ENCODE results near the gene LITAF. TPM values are rescaled to one million over a fixed set of nuclear protein-coding genes. Genes with fewer than 3 reads are reported as not detected.

LITAF gene
- total and polyA plus RNA-seq, 2 of the 4 experiments (the other 2 are of a cell fraction): 113 to 206 TPM

DNA sequence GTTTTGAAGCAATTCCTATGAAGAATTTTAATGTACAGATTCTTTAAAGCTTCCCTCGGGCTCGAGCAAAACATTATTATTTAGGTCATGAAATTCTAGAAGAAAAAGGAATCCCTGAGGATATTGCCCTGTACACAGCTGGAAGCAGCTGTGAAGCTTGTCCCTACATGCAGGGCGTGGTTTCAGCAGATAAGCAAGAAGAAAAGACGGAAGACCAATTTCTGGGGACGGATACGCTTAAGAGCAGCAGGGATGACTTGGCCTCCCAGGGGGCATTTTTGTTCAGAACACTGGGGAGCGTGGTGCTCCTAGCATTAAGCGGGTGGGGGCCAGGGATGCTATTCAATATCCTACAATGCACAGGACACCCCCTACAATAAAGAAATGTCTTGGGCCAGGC is 34.3 kb downstream of the LITAF start:
- Histone ChIP-seq H3K4me2 (ENCODE audit: low read depth, low read length) (no peak overlapping the region), H2AK5ac (ENCODE audit: low read depth, low read length) (no peak overlapping the region), H4K20me1 (ENCODE audit: insufficient read depth, low read length) (no peaks in the 10 kb centered on the region; the same call in none of the 2 replicates), H2BK120ac (ENCODE audit: low read depth, low read length) (no peak overlapping the region), H2BK20ac (ENCODE audit: low read depth, low read length) (no peak overlapping the region), H3K9me3 (ENCODE audit: control insufficient read depth, insufficient read depth, low read length) (peaks cover 13% of the 10 kb centered on the region), H3K36me3 (ENCODE audit: control insufficient read depth, insufficient read depth, low read length) (peaks cover 81% of the 10 kb centered on the region), H3K23ac (ENCODE audit: low read depth, low read length) (no peak overlapping the region), H2AFZ (replicated peaks; ENCODE audit: low read length, poor library complexity) (no peak overlapping the region), H2BK5ac (ENCODE audit: low read depth, low read length, poor library complexity, severe bottlenecking) (no peak overlapping the region), H3K14ac (replicated peaks; ENCODE audit: low read depth, low read length) (no peak overlapping the region), H4K8ac (ENCODE audit: low read depth in 2 of 2, low read length in 2 of 2) (no peak overlapping the region), H2AK9ac (replicated peaks; ENCODE audit: low read depth, low read length, poor library complexity) (no peak overlapping the region), H3K27me3 (ENCODE audit: control insufficient read depth, insufficient read depth, low read length) (no peaks in the 10 kb centered on the region), H4K5ac (ENCODE audit: low read depth, low read length) (no peak overlapping the region), H4K91ac (ENCODE audit: insufficient read depth, low read depth, low read length) (no peak overlapping the region), H3K9ac (ENCODE audit: low read depth, low read length) (no peak overlapping the region), H3K4me1 (ENCODE audit: control insufficient read depth, insufficient read depth, low read length) (peaks cover under 1% of the 10 kb centered on the region; the same call in 1 of the 2 replicates), H3K18ac (ENCODE audit: low read depth, low read length) (no peak overlapping the region), H3K79me1 (ENCODE audit: low read depth in 1 of 2, low read length in 2 of 2) (peaks cover 16 to 32% of the 10 kb centered on the region in 2 experiments), H3K27ac (ENCODE audit: insufficient read depth, low read length) (no peak overlapping the region), H3K9me1 (ENCODE audit: insufficient read depth, low read length) (peaks cover 8% of the 10 kb centered on the region; the same call in 1 of the 2 replicates), H3K56ac (ENCODE audit: extremely low read depth, insufficient read depth, low read length) (no peak overlapping the region), H3K4ac (ENCODE audit: low read depth, low read length) (no peak overlapping the region), H3K4me3 (ENCODE audit: insufficient read depth, low read depth, low read length) (no peak overlapping the region), H2BK15ac (ENCODE audit: low read depth, low read length) (no peak overlapping the region)
- ChIA-PET POLR2A (ENCODE audit: unreplicated experiment) (no interaction called here), CTCF (no interaction called here)
- in situ Hi-C loops (cut with MboI; ENCODE audit: low sequenced_read_pairs): no loop called here
- 77% methylated on average over 2 of the region's 8 CpGs; no CpG with 5 or more reads in 1 of the 2 experiments for WGBS, 2 experiments (ENCODE audit: extremely low coverage in 2 of 2, insufficient read length in 1 of 2)
- dilution Hi-C loops (cut with HindIII; ENCODE audit: low sequenced_read_pairs, unreplicated experiment): no loop called here
- DNase-seq (no peak), ATAC-seq (ENCODE audit: low read depth) (no peak)
- TF ChIP-seq, protein P1, sequence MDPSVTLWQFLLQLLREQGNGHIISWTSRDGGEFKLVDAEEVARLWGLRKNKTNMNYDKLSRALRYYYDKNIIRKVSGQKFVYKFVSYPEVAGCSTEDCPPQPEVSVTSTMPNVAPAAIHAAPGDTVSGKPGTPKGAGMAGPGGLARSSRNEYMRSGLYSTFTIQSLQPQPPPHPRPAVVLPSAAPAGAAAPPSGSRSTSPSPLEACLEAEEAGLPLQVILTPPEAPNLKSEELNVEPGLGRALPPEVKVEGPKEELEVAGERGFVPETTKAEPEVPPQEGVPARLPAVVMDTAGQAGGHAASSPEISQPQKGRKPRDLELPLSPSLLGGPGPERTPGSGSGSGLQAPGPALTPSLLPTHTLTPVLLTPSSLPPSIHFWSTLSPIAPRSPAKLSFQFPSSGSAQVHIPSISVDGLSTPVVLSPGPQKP (IDR thresholded peaks at IDR 0.05; ENCODE audit: borderline replicate concordance, low read depth, low read length): no peak
- TF ChIP-seq RAD21 (IDR thresholded peaks at IDR 0.05; ENCODE audit: low read length) (no peak), POLR2A (IDR thresholded peaks at IDR 0.05; ENCODE audit: low read depth, low read length) (no peak), MAFK (IDR thresholded peaks at IDR 0.05; ENCODE audit: low read depth, low read length) (no peak)
- intact Hi-C loops (cut with micrococcal nuclease): no loop called here
- no TSS peak for BruUV-seq (replicated peaks)
